Loucy (cell line): ENCODE measurements around the gene SLC25A14.
"Not testable (repeated sequence)": the region's sequence is repeated elsewhere in the genome, so short reads cannot be mapped to it uniquely, and the experiment has no call there.

Source experiments
- H2AFZ ChIP-seq: fragments of 200-600 bp; sonication (generic); 2 replicates; pipeline ENCODE4 v1.6.0; 2016; ENCODE audit warnings: antibody characterized with exemption, mild to moderate bottlenecking, low read length, moderate library complexity
- H3F3A ChIP-seq: fragments of 200-600 bp; 2 replicates; pipeline ENCODE4 v1.6.0; 2016; ENCODE audit warnings: antibody characterized with exemption, low read depth, mild to moderate bottlenecking
- H3K27me3 ChIP-seq: fragments of 200-600 bp; sonication (generic); 2 replicates; pipeline ENCODE4 v1.6.1; 2014; ENCODE audit warnings: low read length, mild to moderate bottlenecking; ENCODE audit not compliant: insufficient read depth, poor library complexity, severe bottlenecking
- H3K36me3 ChIP-seq: fragments of 200-600 bp; sonication (generic); 2 replicates; pipeline ENCODE4 v1.6.1; 2016; ENCODE audit warnings: low read length; ENCODE audit not compliant: insufficient read depth
- H3K4me1 ChIP-seq: fragments of 200-600 bp; sonication (generic); 2 replicates; pipeline ENCODE4 v1.5.1; 2014; ENCODE audit warnings: low read length, mild to moderate bottlenecking; ENCODE audit not compliant: insufficient read depth, poor library complexity, severe bottlenecking
- H3K4me2 ChIP-seq: fragments of 200-600 bp; sonication (generic); 2 replicates; pipeline ENCODE4 v1.6.0; 2014; ENCODE audit warnings: antibody characterized with exemption, low read length, low read depth, mild to moderate bottlenecking; ENCODE audit not compliant: poor library complexity, severe bottlenecking
- H3K4me3 ChIP-seq: fragments of 200-600 bp; sonication (generic); 2 replicates; pipeline ENCODE4 v1.5.1; 2014; ENCODE audit warnings: low read length, mild to moderate bottlenecking, mixed read lengths; ENCODE audit not compliant: poor library complexity, severe bottlenecking
- H3K79me2 ChIP-seq: fragments of 200-600 bp; sonication (generic); 2 replicates; pipeline ENCODE4 v1.6.1; 2014; ENCODE audit warnings: low read length; ENCODE audit not compliant: insufficient read depth
- H3K9ac ChIP-seq: fragments of 200-600 bp; sonication (generic); 2 replicates; pipeline ENCODE4 v1.6.0; 2014; ENCODE audit warnings: mild to moderate bottlenecking, low read depth, low read length, moderate library complexity; ENCODE audit not compliant: poor library complexity, severe bottlenecking
- H3K9me2 ChIP-seq: fragments of 200-600 bp; sonication (generic); replicated peaks from 2 replicates; pipeline ENCODE4 v1.6.1; 2016; ENCODE audit warnings: low read depth, low read length, mixed read lengths
- H3K9me3 ChIP-seq: fragments of 200-600 bp; sonication (generic); 2 replicates; pipeline ENCODE4 v1.6.1; 2014; ENCODE audit warnings: mild to moderate bottlenecking, antibody characterized with exemption, low read length, low read depth; ENCODE audit not compliant: insufficient read depth
- H4K20me1 ChIP-seq: fragments of 200-600 bp; sonication (generic); 2 replicates; pipeline ENCODE4 v1.6.0; 2014; ENCODE audit warnings: antibody characterized with exemption, low read length, mild to moderate bottlenecking; ENCODE audit not compliant: insufficient read depth, poor library complexity, severe bottlenecking
- EZH2phosphoT487 ChIP-seq: fragments of 200-600 bp; IDR thresholded peaks from 2 replicates; pipeline ENCODE4 v1.6.1; 2018; ENCODE audit warnings: antibody characterized with exemption, mild to moderate bottlenecking, moderate library complexity, borderline replicate concordance
- TF ChIP-seq, protein P1 (sequence below): fragments of 200-600 bp; sonication (generic); conservative IDR thresholded peaks from 2 replicates; pipeline ENCODE4 v1.5.1; 2014; ENCODE audit warnings: mild to moderate bottlenecking, antibody characterized with exemption, low read length

SLC25A14 gene

DNA sequence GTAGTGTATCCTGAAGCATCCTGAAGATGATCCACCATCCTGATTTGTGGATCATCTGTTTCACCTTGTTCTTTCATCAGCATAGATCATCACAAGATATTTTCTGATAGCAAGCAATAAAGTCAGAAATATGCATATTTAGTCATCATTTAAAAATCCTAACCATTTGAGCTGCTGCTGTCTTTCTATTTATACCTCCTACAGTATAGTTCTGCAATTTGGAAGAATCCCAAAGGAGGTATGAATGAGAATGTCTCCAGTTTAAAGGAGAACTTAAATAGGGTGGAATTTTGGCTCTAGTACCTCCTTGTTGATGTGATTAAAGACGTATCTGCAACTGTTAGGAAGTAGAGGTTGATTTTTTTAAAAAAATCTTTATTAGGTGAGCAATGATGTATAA lies 7.6 kb downstream of the SLC25A14 start:
- no peaks in the 10 kb centered on the region for H3K9me2 ChIP-seq
- no peaks in the 10 kb centered on the region for H3K4me1 ChIP-seq
- H3K27me3 ChIP-seq: no peaks in the 10 kb centered on the region
- H3K36me3 ChIP-seq: no peaks in the 10 kb centered on the region
- no peaks in the 10 kb centered on the region for H4K20me1 ChIP-seq
- no peak for TF ChIP-seq EZH2phosphoT487
- TF ChIP-seq, protein P1, sequence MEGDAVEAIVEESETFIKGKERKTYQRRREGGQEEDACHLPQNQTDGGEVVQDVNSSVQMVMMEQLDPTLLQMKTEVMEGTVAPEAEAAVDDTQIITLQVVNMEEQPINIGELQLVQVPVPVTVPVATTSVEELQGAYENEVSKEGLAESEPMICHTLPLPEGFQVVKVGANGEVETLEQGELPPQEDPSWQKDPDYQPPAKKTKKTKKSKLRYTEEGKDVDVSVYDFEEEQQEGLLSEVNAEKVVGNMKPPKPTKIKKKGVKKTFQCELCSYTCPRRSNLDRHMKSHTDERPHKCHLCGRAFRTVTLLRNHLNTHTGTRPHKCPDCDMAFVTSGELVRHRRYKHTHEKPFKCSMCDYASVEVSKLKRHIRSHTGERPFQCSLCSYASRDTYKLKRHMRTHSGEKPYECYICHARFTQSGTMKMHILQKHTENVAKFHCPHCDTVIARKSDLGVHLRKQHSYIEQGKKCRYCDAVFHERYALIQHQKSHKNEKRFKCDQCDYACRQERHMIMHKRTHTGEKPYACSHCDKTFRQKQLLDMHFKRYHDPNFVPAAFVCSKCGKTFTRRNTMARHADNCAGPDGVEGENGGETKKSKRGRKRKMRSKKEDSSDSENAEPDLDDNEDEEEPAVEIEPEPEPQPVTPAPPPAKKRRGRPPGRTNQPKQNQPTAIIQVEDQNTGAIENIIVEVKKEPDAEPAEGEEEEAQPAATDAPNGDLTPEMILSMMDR: no peak
- H2AFZ ChIP-seq: no peak overlapping the region
- H3K9ac ChIP-seq: no peak overlapping the region
- H3K4me3 ChIP-seq: no peak overlapping the region
- H3F3A ChIP-seq: no peaks in the 10 kb centered on the region
- H3K79me2 ChIP-seq: no peaks in the 10 kb centered on the region
- no peak overlapping the region for H3K4me2 ChIP-seq
- H3K9me3 ChIP-seq: no peaks in the 10 kb centered on the region

- Histone ChIP-seq H3K4me2 (no peak overlapping the region), H3K36me3 (no peaks in the 10 kb centered on the region), H2AFZ (no peak overlapping the region), H3K27me3 (no peaks in the 10 kb centered on the region), H3F3A (no peaks in the 10 kb centered on the region), H3K9me2 (no peaks in the 10 kb centered on the region), H3K4me1 (no peaks in the 10 kb centered on the region), H4K20me1 (no peaks in the 10 kb centered on the region), H3K4me3 (no peak overlapping the region), H3K9ac (no peak overlapping the region), H3K9me3 (no peaks in the 10 kb centered on the region), H3K79me2 (no peaks in the 10 kb centered on the region)
- no peak for TF ChIP-seq EZH2phosphoT487
- TF ChIP-seq, protein P1: no peak
These were observed 11.8 kb downstream of the SLC25A14 start for GRCh38 chrX:130351567-130351966.

GRCh38 chrX:130352050-130352449 lies 12.3 kb downstream of the SLC25A14 start:
- not testable (repeated sequence) for H3K36me3 ChIP-seq, H3K4me1 ChIP-seq

DNA sequence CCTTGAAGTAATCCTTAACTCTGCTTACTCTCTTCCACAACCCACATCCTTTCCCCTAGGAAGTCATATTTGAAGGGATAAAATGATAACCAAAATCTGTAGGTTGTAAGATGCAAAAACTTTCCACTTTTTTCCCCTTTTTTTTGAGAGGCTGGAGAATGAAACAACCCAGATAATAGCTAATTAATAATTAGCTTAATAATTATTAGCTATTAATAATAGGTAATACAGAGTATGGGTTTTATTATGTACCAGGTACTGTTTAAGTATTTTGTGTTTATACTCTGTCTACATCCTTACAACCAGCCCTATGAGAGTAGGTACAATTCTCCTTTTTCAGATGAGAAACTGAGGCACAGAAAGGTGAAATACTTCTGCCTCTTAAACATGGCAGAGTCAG lies 36.4 kb downstream of the SLC25A14 start:
- Histone ChIP-seq H3K36me3 (no peaks in the 10 kb centered on the region), H3K4me1 (no peaks in the 10 kb centered on the region), H3F3A (no peaks in the 10 kb centered on the region), H3K4me2 (no peak overlapping the region), H3K9ac (no peak overlapping the region), H4K20me1 (no peaks in the 10 kb centered on the region), H3K79me2 (no peaks in the 10 kb centered on the region), H3K4me3 (no peak overlapping the region), H3K9me3 (no peaks in the 10 kb centered on the region), H3K9me2 (no peaks in the 10 kb centered on the region), H2AFZ (no peak overlapping the region), H3K27me3 (no peaks in the 10 kb centered on the region)
- TF ChIP-seq EZH2phosphoT487: no peak
- TF ChIP-seq, protein P1: no peak

More at GRCh38 chrX:130352050-130352449, 12.3 kb downstream of the SLC25A14 start:
- H3F3A ChIP-seq, H3K4me2 ChIP-seq, H2AFZ ChIP-seq, H3K9me3 ChIP-seq, H3K79me2 ChIP-seq, H3K27me3 ChIP-seq, H3K9ac ChIP-seq, H3K9me2 ChIP-seq, H4K20me1 ChIP-seq, H3K4me3 ChIP-seq: not testable (repeated sequence)
